GM12873 (cell line): ENCODE results near the gene COL28A1.

Experiments
- TF ChIP-seq, protein P1 (sequence below): IDR thresholded peaks from 2 replicates; pipeline ENCODE4 v1.5.1; 2012; ENCODE audit warnings: low read depth, mild to moderate bottlenecking, moderate library complexity, low read length, control low read depth; ENCODE audit not compliant: insufficient read depth; ENCODE audit errors: missing control alignments

Gene COL28A1

GRCh38 chr7:7351832-7352231, 183.8 kb downstream of the COL28A1 start:
- TF ChIP-seq, protein P1, sequence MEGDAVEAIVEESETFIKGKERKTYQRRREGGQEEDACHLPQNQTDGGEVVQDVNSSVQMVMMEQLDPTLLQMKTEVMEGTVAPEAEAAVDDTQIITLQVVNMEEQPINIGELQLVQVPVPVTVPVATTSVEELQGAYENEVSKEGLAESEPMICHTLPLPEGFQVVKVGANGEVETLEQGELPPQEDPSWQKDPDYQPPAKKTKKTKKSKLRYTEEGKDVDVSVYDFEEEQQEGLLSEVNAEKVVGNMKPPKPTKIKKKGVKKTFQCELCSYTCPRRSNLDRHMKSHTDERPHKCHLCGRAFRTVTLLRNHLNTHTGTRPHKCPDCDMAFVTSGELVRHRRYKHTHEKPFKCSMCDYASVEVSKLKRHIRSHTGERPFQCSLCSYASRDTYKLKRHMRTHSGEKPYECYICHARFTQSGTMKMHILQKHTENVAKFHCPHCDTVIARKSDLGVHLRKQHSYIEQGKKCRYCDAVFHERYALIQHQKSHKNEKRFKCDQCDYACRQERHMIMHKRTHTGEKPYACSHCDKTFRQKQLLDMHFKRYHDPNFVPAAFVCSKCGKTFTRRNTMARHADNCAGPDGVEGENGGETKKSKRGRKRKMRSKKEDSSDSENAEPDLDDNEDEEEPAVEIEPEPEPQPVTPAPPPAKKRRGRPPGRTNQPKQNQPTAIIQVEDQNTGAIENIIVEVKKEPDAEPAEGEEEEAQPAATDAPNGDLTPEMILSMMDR, result no peak

GRCh38 chr7:7351156-7351555, 184.5 kb downstream of the COL28A1 start:
- TF ChIP-seq, protein P1, result no peak

- TF ChIP-seq, protein P1, result no peak
Observed at GRCh38 chr7:7349156-7349555, 186.5 kb downstream of the COL28A1 start.

GRCh38 chr7:7347045-7347444, 188.6 kb downstream of the COL28A1 start:
- TF ChIP-seq, protein P1, result no peak

DNA sequence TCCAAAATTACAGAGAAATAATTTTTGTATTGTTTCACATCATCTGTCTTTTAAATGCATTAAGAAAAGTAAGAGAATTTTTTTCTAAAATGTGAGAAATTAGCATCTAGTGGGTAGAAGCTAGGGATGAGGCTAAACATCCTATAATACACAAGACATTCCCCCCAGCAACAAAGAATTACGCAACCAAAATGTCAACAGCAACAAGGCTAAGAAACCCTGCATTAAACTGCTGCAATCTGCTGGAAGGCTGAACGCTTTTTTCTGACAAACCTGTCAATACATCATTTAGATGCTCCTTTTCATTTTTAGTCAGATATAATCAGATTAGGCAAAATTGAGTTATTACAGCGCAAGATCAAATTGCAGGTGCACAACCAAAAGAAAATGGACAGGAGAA, 191.1 kb downstream of the COL28A1 start:
- TF ChIP-seq, protein P1, result no peak

GRCh38 chr7:7335909-7336308, 199.8 kb downstream of the COL28A1 start:
- TF ChIP-seq, protein P1, result no peak

DNA sequence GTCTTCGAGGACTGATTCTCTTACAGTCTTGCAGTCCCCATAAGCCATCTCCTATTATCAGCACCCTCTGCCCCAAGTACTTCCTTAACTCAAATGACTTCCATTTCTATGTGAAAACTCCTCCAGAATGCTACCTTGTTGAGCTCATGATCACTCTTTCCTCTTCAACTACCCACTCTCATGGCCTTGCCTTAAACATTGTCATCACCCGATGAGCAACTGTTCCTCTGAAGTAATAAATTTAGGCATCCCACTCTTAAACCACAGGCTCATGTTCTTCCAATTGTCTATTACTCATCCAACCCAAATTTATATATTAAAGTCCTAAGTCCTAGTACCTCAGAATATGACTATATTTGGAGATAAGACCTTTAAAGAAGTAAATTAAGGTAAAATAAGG, 200.5 kb downstream of the COL28A1 start:
- TF ChIP-seq, protein P1, result no peak
